Measurements from ENCODE around the gene CDC37L1.

DNA sequence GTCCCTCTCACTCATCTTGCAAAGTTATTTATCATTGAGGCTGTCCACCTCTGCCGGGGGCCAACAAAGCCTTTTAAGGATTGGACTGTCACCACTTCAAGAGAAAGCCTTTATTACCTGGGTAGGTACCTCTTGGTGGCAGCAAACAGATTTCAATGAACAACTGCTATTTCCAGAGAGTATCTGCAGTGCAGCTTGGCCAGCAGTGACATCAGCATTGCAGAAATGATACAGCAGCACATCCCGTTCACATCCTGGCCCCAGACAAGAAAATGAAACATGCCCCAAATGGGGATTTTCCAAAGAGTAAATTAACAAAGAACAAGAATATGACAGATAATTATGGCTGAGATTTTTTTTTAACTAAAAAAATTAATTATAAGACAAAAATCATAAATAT, 10.8 kb upstream of the CDC37L1 start:
- no peak for TF ChIP-seq EZH2 (IDR thresholded peaks at IDR 0.05; ENCODE audit: low read depth, unreplicated experiment)
- 0 out of 4 replicates have a peak, but pooled peaks of 1 of the 2 experiments have one; percentile 1 for TF ChIP-seq CTCF (conservative IDR thresholded peaks at IDR 0.05; ENCODE audit: low read depth in 2 of 2)
- no peak for TF ChIP-seq JUNB (IDR thresholded peaks at IDR 0.05; ENCODE audit: unreplicated experiment)
- no peak for TF ChIP-seq POLR2AphosphoS5 (IDR thresholded peaks at IDR 0.05; ENCODE audit: low read depth)
- TF ChIP-seq, protein P1, sequence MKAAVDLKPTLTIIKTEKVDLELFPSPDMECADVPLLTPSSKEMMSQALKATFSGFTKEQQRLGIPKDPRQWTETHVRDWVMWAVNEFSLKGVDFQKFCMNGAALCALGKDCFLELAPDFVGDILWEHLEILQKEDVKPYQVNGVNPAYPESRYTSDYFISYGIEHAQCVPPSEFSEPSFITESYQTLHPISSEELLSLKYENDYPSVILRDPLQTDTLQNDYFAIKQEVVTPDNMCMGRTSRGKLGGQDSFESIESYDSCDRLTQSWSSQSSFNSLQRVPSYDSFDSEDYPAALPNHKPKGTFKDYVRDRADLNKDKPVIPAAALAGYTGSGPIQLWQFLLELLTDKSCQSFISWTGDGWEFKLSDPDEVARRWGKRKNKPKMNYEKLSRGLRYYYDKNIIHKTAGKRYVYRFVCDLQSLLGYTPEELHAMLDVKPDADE (IDR thresholded peaks at IDR 0.05): no peak
- TF ChIP-seq NANOG (IDR thresholded peaks at IDR 0.05; ENCODE audit: borderline replicate concordance): no peak
- TF ChIP-seq, protein P2, sequence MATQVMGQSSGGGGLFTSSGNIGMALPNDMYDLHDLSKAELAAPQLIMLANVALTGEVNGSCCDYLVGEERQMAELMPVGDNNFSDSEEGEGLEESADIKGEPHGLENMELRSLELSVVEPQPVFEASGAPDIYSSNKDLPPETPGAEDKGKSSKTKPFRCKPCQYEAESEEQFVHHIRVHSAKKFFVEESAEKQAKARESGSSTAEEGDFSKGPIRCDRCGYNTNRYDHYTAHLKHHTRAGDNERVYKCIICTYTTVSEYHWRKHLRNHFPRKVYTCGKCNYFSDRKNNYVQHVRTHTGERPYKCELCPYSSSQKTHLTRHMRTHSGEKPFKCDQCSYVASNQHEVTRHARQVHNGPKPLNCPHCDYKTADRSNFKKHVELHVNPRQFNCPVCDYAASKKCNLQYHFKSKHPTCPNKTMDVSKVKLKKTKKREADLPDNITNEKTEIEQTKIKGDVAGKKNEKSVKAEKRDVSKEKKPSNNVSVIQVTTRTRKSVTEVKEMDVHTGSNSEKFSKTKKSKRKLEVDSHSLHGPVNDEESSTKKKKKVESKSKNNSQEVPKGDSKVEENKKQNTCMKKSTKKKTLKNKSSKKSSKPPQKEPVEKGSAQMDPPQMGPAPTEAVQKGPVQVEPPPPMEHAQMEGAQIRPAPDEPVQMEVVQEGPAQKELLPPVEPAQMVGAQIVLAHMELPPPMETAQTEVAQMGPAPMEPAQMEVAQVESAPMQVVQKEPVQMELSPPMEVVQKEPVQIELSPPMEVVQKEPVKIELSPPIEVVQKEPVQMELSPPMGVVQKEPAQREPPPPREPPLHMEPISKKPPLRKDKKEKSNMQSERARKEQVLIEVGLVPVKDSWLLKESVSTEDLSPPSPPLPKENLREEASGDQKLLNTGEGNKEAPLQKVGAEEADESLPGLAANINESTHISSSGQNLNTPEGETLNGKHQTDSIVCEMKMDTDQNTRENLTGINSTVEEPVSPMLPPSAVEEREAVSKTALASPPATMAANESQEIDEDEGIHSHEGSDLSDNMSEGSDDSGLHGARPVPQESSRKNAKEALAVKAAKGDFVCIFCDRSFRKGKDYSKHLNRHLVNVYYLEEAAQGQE (IDR thresholded peaks at IDR 0.05; ENCODE audit: unreplicated experiment): no peak
- TF ChIP-seq EZH2phosphoT487 (IDR thresholded peaks at IDR 0.05; ENCODE audit: unreplicated experiment): no peak
- TF ChIP-seq ZNF331 (CRISPR knock-in tag; IDR thresholded peaks at IDR 0.05; ENCODE audit: low read depth): no peak
- no peak for TF ChIP-seq CREB1 (CRISPR knock-in tag; IDR thresholded peaks at IDR 0.05; ENCODE audit: low read depth)
- TF ChIP-seq ZNF114 (CRISPR knock-in tag; IDR thresholded peaks at IDR 0.05): no peak
